Dendritic cell treated with granulocyte-macrophage colony-stimulating factor and Interleukin-4, amounts not matched to agents 40 ng/mL and 50 ng/mL, for 4 days (primary cell): ENCODE data around the gene TECR.
A peak's percentile ranks its signal among the peaks of the same experiment; 100 is the strongest.
"Not testable (repeated sequence)": the region's sequence is repeated elsewhere in the genome, so short reads cannot be mapped to it uniquely, and the experiment has no call there.

Experiments used
- H3K27ac Mint-ChIP-seq: one replicate; pipeline ENCODE4 v1.8.0; 2022; ENCODE audit warnings: mild to moderate bottlenecking, mixed read lengths
- H3K27me3 Mint-ChIP-seq: one replicate; pipeline ENCODE4 v1.8.0; 2022; ENCODE audit warnings: mild to moderate bottlenecking, mixed read lengths
- H3K36me3 Mint-ChIP-seq: one replicate; pipeline ENCODE4 v1.8.0; 2022; ENCODE audit warnings: low read depth, mixed read lengths
- H3K4me1 Mint-ChIP-seq: one replicate; pipeline ENCODE4 v1.8.0; 2022; ENCODE audit warnings: low read depth, mixed read lengths
- H3K4me3 Mint-ChIP-seq: one replicate; pipeline ENCODE4 v1.8.0; 2022; ENCODE audit warnings: mild to moderate bottlenecking, moderate library complexity, mixed read lengths
- H3K9me3 Mint-ChIP-seq: one replicate; pipeline ENCODE4 v1.8.0; 2022; ENCODE audit warnings: mixed read lengths
- intact Hi-C: fragments of 100-400 bp; cut with micrococcal nuclease; formaldehyde crosslinking; loops from one replicate; pipeline ENCODE4 v1.15.0; 2022

The TECR gene

GRCh38 chr19:14585187-14585586 lies 55.8 kb downstream of the TECR start:
- intact Hi-C loops, H3K27me3 Mint-ChIP-seq, H3K4me3 Mint-ChIP-seq, H3K9me3 Mint-ChIP-seq, H3K36me3 Mint-ChIP-seq, H3K27ac Mint-ChIP-seq: not testable (repeated sequence)
- peaks cover 38% of the 10 kb centered on the region for H3K4me1 Mint-ChIP-seq

GRCh38 chr19:14589433-14589832 lies 60.0 kb downstream of the TECR start:
- H3K4me1 Mint-ChIP-seq, result peaks cover 19% of the 10 kb centered on the region
- H3K36me3 Mint-ChIP-seq, H3K9me3 Mint-ChIP-seq, intact Hi-C loops, H3K27ac Mint-ChIP-seq, H3K4me3 Mint-ChIP-seq, H3K27me3 Mint-ChIP-seq: not testable (repeated sequence)

- peaks cover 21% of the 10 kb centered on the region for H3K27me3 Mint-ChIP-seq
- no peak overlapping the region for H3K4me3 Mint-ChIP-seq
- H3K4me1 Mint-ChIP-seq, result no peaks in the 10 kb centered on the region
- no peaks in the 10 kb centered on the region for H3K36me3 Mint-ChIP-seq
- H3K9me3 Mint-ChIP-seq, result peaks cover 11% of the 10 kb centered on the region
- H3K27ac Mint-ChIP-seq, result no peak overlapping the region
- intact Hi-C loops, result no loop called here
These were observed 66.2 kb downstream of the TECR start for GRCh38 chr19:14595558-14595957.

GRCh38 chr19:14599548-14600147 lies 70.3 kb downstream of the TECR start:
- H3K4me1 Mint-ChIP-seq, result no peaks in the 10 kb centered on the region
- no peak overlapping the region for H3K4me3 Mint-ChIP-seq
- no peaks in the 10 kb centered on the region for H3K36me3 Mint-ChIP-seq
- intact Hi-C loops, result no loop called here
- peaks cover 11% of the 10 kb centered on the region for H3K9me3 Mint-ChIP-seq
- no peak overlapping the region for H3K27ac Mint-ChIP-seq
- peaks cover 15% of the 10 kb centered on the region for H3K27me3 Mint-ChIP-seq

GRCh38 chr19:14603990-14604387 lies 74.6 kb downstream of the TECR start:
- Mint-ChIP-seq H3K4me1 (peaks cover 5% of the 10 kb centered on the region), H3K4me3 (no peak overlapping the region), H3K27me3 (peaks cover 2% of the 10 kb centered on the region), H3K9me3 (no peaks in the 10 kb centered on the region), H3K36me3 (no peaks in the 10 kb centered on the region), H3K27ac (no peak overlapping the region)
- intact Hi-C loops, result no loop called here

- no peak overlapping the region for H3K27ac Mint-ChIP-seq
- H3K36me3 Mint-ChIP-seq, result no peaks in the 10 kb centered on the region
- H3K4me3 Mint-ChIP-seq, result no peak overlapping the region
- H3K9me3 Mint-ChIP-seq, result no peaks in the 10 kb centered on the region
- intact Hi-C loops, result no loop called here
- peaks cover 11% of the 10 kb centered on the region for H3K4me1 Mint-ChIP-seq
- peaks cover 5% of the 10 kb centered on the region for H3K27me3 Mint-ChIP-seq
These were observed 77.2 kb downstream of the TECR start for GRCh38 chr19:14606627-14607026.

- Mint-ChIP-seq H3K36me3 (no peaks in the 10 kb centered on the region), H3K4me1 (peaks cover 24% of the 10 kb centered on the region), H3K27me3 (peaks cover 3% of the 10 kb centered on the region), H3K4me3 (no peak overlapping the region), H3K27ac (no peak overlapping the region), H3K9me3 (no peaks in the 10 kb centered on the region)
- intact Hi-C loops, result no loop called here
These were observed 81.7 kb downstream of the TECR start for GRCh38 chr19:14611051-14611450.

- H3K4me3 Mint-ChIP-seq, H3K36me3 Mint-ChIP-seq, H3K9me3 Mint-ChIP-seq, H3K27ac Mint-ChIP-seq, intact Hi-C loops, H3K27me3 Mint-ChIP-seq: not testable (repeated sequence)
- H3K4me1 Mint-ChIP-seq, result peaks cover 36% of the 10 kb centered on the region
These were observed 82.8 kb downstream of the TECR start for GRCh38 chr19:14612242-14612641.

GRCh38 chr19:14612657-14613056 lies 83.3 kb downstream of the TECR start:
- peaks cover 3% of the 10 kb centered on the region for H3K27me3 Mint-ChIP-seq
- no peaks in the 10 kb centered on the region for H3K9me3 Mint-ChIP-seq
- H3K4me3 Mint-ChIP-seq, result no peak overlapping the region
- intact Hi-C loops, result no loop called here
- H3K36me3 Mint-ChIP-seq, result no peaks in the 10 kb centered on the region
- no peak overlapping the region for H3K27ac Mint-ChIP-seq
- peaks cover 41% of the 10 kb centered on the region for H3K4me1 Mint-ChIP-seq

- H3K9me3 Mint-ChIP-seq, H3K4me3 Mint-ChIP-seq, H3K36me3 Mint-ChIP-seq, intact Hi-C loops, H3K27me3 Mint-ChIP-seq: not testable (repeated sequence)
- H3K4me1 Mint-ChIP-seq, result peaks cover 42% of the 10 kb centered on the region
- peak overlapping the region; percentile 40 for H3K27ac Mint-ChIP-seq
These were observed 84.2 kb downstream of the TECR start for GRCh38 chr19:14613399-14614098.

GRCh38 chr19:14614099-14614412 lies 84.7 kb downstream of the TECR start:
- no peaks in the 10 kb centered on the region for H3K36me3 Mint-ChIP-seq
- H3K27ac Mint-ChIP-seq, result peak overlapping the region; percentile 40
- intact Hi-C loops, result no loop called here

More at GRCh38 chr19:14614099-14614412, 84.7 kb downstream of the TECR start:
- peaks cover 3% of the 10 kb centered on the region for H3K27me3 Mint-ChIP-seq
- H3K4me3 Mint-ChIP-seq, result no peak overlapping the region
- peaks cover 42% of the 10 kb centered on the region for H3K4me1 Mint-ChIP-seq
- H3K9me3 Mint-ChIP-seq, result peaks cover 4% of the 10 kb centered on the region
